ENCODE measurements around the gene TTC39B. TPM values are rescaled to one million over a fixed set of nuclear protein-coding genes. Genes with fewer than 3 reads are reported as not detected.

TTC39B gene
- polyA plus RNA-seq, 4 donors = 6.2 to 10.5 (median 7.9) TPM

DNA sequence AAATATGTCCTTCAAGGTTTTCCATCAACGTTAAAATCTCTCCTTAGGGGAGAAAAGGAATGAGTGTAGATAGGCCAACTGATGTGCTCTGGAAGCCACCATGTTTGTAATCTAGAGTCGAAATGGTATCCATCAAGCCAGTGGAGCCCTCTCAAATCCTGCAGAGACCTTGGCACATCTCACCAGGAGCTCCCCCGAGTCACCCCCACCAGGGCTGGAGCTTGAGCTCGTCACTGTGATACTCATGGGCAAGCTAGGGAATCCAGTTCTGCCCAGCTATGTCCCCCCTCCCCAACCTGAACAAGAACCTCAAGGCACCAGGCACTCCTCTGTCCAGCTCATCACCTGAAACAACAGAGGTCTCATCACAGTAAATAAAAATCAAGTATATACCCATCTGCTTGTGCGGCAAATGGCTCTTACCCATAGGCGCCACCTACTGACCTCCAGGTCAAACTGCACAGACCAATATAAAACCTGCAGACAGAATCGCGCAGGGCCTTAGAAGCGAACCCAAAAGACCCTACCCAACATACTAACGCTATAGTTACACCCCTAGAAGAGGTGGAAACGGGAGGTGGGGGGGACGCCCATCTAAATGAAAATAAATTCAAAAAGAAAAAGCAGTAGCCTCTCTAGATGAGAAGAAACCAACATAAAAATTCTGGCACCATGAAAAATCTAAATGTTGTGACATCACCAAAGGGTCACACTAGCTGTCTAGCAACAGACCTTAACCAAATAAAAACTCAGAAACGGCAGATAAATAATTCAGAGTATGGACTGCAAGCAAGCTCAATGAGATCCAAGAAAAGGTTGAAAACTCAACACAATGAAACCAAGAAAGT is 75.0 kb downstream of the TTC39B start:
- no peak for DNase-seq (ENCODE audit: low read depth in 4 of 4, low spot score in 2 of 4)

DNA sequence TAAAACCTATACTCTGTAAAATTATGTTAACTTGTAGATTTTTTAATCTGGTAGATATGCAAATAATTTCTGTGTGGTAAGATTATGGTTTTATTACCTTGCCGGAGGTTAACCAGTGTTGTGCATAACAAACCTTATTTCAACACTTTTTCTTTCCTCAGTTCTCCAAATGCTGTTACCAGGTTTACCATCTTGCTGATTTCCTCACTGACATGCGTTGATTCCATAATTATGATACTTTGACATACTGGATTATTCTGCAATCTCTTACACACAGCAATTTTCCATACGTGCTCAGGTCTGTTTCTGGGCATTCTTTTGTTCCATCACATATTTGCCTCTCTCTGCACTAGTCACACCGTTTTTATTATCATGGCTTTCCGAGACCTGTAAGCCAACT is 77.6 kb downstream of the TTC39B start:
- DNase-seq (ENCODE audit: low read depth in 4 of 4, low spot score in 2 of 4) = no peak

DNA sequence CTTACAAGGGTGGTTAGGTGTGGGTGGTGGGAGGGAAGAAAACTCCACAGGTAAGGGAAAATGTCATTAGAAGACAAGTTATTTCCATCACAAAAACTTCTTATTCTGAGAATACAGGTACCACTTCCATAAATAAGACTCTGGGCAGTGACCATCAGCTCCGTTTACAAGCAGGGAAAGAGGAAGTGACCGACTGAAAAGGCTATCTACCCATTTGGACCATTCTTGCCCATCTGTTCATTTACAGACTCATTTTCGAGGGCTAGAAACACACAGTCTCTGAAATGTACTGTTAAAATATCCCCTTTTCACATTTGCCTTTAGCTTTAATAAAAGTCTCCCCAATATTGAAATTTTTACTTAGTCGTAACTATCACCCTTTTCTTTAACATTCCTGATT is 79.5 kb downstream of the TTC39B start:
- no peak for DNase-seq (ENCODE audit: low read depth in 4 of 4, low spot score in 2 of 4)

DNA sequence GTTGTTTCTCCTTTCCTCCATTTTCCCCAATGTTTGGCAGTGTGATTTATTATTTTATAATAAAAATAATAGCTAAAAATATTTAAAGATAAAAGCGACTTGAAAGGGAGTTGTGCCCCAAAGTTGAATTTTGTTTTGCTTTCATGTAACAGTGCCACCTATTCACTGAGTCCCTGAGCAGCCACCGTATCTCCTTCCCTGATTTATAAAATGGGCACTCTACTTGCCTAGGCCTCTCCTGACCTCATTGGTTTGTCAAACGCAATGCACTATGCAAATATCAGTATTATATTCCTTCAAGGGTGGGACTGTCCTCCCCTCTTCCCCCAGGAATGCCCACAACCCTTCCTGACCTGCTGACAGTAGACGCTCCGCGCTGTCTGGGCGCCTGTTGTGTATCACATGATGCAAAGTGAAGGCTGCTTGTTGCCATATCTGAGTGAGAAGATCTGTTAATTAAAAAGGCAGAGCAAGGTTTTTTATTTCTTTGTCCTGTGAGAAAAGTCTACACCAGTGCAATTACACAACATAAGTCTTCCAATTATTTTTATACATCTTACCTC is 81.4 kb downstream of the TTC39B start:
- DNase-seq (ENCODE audit: low read depth in 4 of 4, low spot score in 2 of 4) = no peak

DNA sequence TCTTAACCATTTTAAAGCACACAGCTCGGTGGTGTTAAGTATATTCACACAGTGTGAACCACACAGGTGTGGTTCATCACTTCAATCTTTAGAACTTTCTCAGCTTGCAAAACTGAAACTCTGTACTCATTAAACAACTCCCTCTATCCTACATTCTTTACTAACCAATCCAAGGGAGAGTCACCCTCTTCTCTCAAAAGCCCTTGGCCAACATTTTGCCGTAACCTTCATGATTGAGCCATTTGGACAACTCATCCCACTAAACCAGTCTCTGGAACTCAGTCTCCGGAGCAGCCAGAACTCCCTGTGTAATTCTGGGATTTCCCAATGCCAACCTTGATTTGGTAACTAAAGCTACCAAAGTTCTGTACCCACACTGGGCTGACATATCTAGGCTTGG is 84.7 kb downstream of the TTC39B start:
- DNase-seq (ENCODE audit: low read depth in 4 of 4, low spot score in 2 of 4) = no peak

DNA sequence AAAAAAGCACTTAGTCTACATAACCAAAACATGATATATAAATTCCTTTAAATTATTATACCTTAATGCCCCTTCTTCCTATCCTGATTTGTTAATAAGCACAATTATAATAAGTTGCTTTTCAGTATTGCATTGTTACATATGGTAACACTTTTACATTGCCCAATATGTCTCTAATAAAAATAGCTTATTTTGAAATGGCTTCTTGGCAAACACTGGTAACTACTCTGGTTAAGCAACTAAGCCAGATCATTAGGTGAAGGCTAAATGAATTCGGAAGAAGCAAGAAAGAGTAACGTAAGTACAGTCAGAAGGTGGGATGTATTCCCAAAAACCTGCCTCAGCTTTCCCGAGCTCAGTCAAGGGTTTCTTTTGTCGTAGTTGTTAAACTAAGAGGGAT is 85.3 kb downstream of the TTC39B start:
- no peak for DNase-seq (ENCODE audit: low read depth in 4 of 4, low spot score in 2 of 4)

DNA sequence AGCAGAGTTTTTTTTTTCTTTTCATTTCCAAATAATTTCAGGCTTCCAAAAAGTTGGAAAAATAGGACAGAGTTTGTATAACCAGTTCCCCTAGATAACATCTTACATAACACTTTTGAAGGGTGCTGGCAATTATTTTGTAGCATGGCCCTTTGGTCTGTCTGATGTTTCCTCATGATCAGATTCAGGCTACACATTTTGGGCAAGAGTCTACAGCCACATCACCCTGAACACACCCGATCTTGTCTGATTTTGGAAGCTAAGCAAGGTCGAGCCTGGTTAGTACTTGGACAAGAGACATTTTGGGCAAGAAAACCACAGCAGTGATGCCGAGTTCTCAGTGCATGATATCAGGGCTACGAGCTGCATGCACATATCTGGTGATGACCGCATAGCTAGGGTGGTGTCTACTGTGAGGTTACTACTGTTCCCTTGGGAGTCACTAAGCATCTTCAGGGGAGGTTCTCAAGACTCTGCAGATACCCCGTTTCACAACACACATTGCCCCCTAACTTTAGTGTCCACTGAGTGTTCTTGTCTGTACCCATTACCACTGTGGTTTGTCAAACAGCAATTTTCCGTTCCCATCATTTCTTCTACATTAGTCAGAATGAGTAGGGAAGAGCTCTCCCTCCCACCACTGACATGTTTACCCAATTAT is 86.2 kb downstream of the TTC39B start:
- no peak for DNase-seq (ENCODE audit: low read depth in 4 of 4, low spot score in 2 of 4)

DNA sequence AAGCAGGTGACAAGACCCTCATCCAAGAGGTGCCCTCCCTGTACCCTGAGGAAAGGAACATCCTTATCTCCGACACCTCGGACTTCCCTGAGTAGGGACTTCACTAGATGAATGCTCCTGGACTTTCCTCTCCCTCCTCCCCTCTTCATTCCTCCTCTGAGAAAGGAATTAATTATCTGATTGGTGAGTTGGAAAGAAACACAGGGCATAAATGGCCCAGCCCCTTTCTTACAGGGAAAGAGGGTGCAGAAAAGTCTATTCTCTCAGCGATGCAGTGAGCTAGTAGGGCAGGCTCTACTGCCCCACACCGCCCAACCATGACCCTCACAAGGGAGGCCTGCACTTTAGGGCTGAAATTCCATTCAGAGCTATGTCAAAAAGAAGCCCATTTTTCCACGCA is 87.5 kb downstream of the TTC39B start:
- no peak for DNase-seq (ENCODE audit: low read depth in 4 of 4, low spot score in 2 of 4)

DNA sequence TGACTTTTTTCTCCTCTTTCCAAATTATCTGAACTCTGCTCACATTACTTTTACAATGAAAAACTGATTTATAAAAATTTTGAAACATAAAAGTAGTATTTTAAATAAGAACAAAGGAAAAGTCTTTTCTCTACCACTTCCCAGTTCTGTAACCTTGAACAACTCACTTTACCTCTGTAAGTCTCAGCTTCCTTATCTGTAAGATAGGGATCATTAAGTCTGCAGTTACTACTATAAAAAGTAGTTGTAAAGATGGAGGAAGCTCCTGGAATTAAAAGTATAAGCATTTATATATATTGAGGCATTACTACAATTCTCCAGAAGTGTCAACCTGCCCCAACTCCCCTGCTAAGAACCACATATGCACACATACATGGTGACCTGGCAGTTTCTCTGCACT is 88.0 kb downstream of the TTC39B start:
- no peak for DNase-seq (ENCODE audit: low read depth in 4 of 4, low spot score in 2 of 4)

DNA sequence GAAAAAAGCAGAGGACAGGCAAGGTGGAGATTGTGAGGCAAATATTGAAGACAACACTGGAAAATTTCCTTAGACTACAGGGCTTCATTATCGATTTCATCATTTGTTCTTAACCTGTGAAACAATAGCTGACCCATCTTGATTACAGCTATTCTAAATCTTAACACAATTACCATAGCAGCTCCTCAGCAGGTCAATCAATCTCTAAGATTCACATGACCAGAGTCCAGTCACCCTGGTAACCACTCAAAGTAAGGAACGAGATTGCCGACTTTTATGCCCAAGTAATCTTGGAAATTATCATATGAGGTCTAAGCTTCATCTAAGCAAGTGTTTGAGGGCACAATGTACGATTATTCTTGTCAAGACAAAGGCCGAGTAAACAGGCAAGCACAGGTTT is 93.8 kb downstream of the TTC39B start:
- DNase-seq (ENCODE audit: low read depth in 4 of 4, low spot score in 2 of 4) = no peak

DNA sequence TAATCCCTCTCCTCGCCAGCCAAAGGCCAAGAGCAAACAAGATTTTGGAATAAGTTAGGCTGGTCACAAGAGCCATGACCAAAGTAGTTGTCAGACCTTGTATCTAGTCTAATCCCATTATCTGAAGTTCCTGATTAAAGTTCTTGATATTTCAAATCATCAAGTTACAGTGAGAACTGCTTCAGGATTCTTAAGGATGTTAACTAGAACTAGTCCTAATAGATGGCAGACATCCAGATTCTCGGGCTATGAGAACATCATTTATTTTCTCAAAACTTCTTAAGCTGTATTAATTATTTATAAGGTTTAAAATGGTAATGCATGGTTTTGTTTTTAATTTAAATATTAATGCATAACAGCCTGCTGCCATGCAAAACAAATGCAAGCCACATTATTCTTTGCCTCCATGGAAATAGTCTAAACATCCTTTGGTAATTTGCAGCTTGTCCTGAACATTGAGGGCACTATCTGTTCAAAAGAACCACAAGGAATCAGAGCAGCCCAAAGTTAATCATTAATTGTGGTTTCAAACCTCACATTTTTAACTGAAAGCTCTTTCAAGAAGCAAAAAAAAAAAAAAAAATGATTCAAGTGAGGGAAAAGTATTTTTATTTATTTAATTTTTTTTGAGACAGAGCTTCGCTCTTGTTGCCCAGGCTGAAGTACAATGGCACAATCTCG is 95.1 kb downstream of the TTC39B start:
- DNase-seq (ENCODE audit: low read depth in 4 of 4, low spot score in 2 of 4) = no peak

DNA sequence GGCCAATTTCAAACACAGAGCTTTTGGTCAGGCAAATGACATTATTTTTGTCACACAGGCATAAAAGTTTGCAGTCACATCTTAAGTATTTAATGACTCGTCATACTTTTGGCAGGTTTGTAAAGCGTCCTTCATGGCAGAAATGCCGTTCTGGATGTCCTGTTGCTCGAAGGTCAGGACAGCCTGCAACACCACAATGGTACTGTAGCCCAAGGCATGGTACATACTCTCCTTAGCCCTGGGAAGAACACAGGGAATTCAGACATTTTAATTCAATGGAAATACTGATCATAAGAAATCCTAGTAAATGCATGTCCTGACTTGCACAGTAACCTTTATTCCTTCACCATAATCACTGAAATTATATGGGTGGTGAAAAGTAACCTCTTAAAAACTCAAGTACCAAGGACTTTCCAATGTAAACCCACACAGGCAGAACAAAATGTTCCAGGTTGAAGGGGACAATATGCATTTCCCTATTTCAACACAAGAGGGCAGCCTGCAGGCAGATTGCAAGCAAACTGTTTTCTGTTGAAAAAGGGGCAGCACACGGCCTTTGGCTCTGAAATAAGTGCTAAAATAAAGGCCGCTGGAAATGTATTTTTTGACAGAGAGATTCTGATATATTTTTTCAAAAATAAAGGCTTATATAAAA is 95.7 kb downstream of the TTC39B start:
- peak; percentile 39 to 82 (median 58) for DNase-seq (ENCODE audit: low read depth in 4 of 4, low spot score in 2 of 4)

DNA sequence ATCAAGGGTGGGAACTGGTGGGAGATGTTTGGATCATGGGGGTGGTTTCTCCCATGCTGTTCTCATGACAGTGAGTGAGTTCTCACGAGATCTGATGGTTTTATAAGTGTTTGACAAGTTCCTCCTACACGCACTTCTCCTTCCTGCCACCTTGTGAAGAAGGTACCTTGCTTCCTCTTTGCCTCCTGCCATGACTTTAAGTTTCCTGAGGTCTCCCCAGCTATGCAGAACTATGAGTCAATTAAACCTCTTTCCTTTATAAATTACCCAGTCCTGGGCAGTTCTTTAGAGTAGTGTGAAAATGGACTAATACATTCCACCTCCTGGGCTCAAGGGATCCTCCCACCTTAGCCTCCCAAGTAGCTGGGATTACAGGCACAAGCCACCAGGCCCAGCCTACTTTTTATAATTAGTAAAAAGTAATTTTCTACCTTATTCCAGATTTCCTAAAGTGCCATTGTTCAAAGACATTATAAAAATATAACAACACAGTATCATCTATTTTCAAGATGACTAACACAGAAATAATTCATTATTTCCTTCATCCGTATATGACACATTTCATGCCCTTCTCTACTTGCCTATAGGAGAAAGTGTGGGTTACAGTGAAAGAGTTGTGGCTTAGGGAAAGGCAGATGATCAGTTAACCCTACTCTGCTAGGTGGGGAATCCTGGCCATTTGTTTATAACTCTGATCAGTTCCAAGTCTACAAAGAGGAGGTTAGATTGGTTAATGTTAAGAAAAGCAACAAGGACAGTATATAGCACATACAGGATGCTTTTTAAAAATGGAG is 99.9 kb downstream of the TTC39B start:
- no peak for DNase-seq (ENCODE audit: low read depth in 4 of 4, low spot score in 2 of 4)

DNA sequence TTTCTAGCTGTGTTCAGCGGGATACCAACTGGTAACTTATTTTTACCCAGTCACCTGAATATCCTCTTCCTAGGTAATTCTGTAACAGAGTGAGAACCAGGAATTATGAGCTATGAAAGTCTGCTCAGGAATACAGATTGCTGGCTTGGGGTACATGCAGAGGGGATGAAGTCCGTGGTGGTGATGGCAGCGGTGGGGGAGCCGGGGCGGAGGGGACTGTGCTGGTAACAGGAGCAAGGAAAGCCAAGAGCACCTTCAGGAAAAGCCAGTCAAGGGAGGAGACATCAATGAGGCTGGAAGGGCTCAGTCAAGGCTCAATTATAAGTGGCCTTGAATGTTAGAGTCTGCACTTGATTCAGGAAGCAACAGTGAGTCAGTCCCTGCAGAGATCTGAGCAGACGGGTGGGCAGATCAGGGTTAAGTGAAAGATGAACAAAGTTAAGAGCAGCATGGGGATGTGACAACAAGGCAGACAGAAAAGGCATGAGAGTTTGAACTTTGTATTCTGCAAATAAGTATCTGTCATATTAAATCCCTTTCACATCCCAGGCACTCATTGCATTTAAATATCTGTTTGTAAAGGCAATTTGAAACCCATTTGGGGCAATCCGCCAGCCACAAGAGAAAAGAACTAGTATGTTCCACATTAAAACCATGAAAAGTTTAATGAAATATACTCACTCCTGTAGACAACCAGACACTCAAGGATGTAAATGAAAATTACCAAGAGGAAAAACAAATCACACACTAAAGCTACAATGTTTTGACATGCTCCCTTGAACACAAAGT is 101.2 kb downstream of the TTC39B start:
- no peak for DNase-seq (ENCODE audit: low read depth in 4 of 4, low spot score in 2 of 4)

DNA sequence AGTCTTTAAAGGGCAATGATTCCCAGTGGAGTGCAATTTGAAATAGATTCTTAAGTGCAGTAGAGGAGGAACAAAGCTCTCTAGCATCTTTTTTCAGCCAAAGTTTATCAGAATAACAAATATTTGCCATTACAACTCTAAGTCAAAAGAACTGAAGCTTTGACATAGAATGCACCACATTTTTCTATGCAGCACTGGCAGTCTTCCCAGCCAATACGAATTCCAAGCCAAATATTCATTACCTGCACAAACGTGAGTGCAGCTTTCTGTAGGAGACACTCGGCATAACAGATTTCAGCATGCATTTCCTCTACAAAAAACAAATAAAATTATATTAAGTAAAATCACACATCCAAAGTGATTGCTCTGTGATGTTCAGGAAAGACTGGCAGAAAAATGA is 103.4 kb downstream of the TTC39B start:
- no peak for DNase-seq (ENCODE audit: low read depth in 4 of 4, low spot score in 2 of 4)

DNA sequence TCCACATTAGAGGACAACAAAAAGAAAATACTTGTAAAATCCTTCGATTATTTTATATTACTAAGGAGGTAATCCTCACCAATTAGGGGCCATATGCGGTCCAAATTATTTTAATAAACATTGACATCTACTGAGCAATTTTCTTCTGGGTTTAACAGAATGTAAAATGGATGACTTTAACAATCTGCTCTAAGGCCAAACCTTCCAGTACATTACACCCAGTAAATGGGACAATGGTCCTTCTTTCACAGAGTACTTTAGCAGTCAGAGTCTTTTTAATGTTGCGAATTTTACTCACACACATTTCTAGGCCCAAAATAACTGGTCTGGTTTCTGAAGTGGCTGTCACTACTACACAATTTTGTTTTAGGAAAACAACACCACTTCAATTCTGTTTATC is 106.9 kb downstream of the TTC39B start:
- DNase-seq (ENCODE audit: low read depth in 4 of 4, low spot score in 2 of 4) = no peak

DNA sequence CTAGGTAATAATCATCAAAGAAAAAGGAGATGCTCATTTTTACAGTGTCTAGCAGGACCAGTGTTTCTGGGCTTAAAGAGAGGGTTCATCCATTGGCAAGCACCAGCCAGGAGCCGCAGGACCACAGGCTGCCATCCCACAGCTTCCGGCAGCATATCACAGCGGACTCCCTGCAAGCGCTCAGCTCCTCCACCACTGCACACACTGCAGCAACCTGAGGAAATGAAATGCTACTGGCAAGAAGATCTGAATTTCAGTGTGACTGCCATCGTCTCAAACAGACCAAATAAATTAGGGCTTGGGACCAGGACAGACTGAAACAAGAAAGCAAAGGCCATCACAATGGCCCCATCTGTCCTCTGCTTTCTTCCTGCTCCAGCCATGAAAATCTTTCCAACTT is 114.2 kb downstream of the TTC39B start:
- DNase-seq (ENCODE audit: low read depth in 4 of 4, low spot score in 2 of 4) = no peak

DNA sequence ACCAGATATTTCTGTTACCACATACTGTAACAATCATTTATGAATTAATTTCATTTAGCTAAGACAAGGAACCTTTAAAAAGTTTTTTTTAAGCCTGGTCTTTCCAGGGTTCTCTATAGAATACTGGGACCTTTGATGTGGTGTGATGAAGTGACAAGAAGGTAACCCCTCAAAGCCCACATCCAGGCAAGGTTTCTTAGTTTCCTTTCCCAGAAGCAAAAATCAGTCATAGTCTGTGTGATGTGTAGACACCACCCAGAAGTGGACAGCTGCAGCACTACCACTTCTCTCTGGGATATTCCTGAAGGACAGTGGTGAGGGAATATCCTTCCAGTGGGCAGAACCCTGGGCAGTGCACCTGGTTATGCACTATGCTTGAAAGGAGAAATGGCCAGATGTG is 115.6 kb downstream of the TTC39B start:
- no peak for DNase-seq (ENCODE audit: low read depth in 4 of 4, low spot score in 2 of 4)

DNA sequence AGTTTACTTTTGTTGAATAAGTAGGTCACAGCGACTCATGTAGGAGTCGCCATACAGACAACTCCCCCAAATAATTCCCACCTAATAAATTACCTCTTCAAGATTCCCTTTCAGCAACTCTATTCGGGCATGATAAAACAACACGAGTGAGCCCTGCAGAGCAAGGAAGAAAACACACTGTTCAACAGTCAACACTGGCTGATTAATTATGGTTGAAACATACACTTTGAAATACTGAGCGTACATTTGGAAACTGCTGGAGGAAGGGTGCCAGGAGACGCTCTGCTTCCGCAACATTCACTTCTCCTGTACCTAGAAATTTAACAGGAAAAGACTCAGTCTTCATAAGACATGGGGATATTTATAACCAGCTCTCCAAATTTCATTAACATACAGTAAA is 117.5 kb downstream of the TTC39B start:
- peak in 1 of 4 donors; percentile 23 for DNase-seq (ENCODE audit: low read depth in 4 of 4, low spot score in 2 of 4)
